ENCODE data around the gene CRISP3.

DNA sequence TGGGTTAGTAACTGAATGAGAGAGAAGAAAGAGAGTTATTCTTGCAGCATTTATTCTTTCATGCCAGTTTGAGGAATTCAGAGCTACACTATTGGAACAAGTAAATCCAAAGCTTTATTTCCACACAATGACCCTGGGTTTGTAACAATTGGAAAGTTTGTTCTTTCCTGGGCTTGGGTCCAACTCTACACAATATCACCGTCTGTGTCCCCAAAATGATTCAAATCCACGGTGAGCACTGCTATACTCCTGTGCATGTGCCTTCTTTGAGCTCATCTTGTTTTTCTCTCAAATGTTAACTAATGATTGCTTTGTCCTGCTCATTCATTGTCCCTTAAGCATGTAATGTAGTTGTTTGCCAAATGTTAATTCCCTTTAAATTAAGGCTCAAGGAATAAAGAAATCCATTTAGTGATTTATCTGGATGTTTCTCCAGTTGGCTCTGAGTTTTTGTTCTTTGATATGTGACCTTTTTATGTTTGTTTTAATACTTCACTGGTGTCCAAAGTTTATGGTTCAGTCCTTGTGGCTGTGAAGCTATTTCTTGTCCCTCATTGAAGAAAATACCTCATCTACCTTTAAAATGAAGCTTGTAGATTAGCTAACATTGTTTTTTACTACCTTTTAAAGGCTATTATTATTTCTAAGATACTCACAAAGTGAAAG, 20.5 kb upstream of the CRISP3 start:
- TF ChIP-seq, protein P1, sequence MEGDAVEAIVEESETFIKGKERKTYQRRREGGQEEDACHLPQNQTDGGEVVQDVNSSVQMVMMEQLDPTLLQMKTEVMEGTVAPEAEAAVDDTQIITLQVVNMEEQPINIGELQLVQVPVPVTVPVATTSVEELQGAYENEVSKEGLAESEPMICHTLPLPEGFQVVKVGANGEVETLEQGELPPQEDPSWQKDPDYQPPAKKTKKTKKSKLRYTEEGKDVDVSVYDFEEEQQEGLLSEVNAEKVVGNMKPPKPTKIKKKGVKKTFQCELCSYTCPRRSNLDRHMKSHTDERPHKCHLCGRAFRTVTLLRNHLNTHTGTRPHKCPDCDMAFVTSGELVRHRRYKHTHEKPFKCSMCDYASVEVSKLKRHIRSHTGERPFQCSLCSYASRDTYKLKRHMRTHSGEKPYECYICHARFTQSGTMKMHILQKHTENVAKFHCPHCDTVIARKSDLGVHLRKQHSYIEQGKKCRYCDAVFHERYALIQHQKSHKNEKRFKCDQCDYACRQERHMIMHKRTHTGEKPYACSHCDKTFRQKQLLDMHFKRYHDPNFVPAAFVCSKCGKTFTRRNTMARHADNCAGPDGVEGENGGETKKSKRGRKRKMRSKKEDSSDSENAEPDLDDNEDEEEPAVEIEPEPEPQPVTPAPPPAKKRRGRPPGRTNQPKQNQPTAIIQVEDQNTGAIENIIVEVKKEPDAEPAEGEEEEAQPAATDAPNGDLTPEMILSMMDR (IDR thresholded peaks at IDR 0.05 in 4 of 5, conservative IDR thresholded peaks at IDR 0.05 in 1 of 5) = no peak
- TF ChIP-seq POLR2A (IDR thresholded peaks at IDR 0.05) = no peak
